ENCODE data around the gene NEURL1.
"Not testable (repeated sequence)": the region's sequence is repeated elsewhere in the genome, so short reads cannot be mapped to it uniquely, and the experiment has no call there.

NEURL1 gene

GRCh38 chr10:103463499-103463898 is 30.0 kb upstream of the NEURL1 start:
- no peak for DNase-seq

DNA sequence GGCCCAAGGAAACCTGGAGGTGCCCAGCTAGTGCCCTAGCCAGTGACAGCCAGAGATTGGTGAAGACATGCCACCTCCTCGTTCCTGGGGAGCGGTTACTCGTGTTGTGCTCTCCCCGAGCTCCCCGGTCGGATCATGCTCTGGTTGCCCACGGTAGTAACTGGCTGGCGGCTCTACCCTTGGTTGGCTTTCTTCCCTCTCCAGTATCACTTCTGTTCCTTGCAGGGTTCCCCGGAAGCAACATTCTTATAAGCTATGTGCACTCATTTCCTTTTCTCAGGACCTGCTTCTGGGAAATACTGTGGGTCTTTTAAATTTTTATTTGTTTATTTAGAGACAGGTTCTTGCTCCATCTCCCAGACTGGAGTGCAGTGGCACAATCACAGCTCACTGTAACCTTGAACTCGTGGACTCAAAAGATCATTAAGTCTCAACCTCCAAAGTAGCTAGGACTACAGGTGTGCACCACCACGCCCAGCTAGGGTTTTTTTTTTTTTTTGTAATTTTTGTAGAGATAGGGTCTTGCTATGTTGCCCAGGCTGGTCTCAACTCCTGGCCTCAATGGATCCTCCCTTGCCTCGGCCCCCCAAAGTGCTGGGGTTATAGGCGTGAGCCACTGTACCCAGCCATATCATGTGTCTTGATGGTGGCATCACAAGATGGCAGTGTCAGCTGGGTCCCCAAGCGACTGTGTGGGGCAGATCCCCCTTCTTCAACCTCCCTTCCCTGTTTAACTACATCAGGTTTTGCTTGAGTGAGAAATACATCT is 27.9 kb upstream of the NEURL1 start:
- no peak for DNase-seq

GRCh38 chr10:103466734-103467133 is 26.8 kb upstream of the NEURL1 start:
- DNase-seq, result no peak

DNA sequence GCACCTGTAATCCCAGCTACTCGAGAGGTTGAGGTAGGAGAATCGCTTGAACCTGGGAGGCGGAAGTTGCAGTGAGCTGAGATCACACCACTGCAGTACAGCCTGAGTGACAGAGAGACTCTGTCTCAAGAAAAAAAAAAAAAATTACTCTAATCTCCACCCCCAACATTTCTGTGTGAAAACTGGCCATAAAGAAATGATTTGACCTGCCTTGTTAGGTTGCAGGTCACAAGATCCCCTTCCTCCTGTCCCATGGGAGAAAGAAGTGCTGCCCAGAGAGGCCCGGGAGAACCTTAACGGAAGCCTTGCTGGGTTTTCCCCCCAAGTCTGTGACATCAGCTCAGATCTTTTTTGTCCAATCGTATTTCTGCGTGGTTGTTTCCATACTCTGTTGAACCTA is 26.1 kb upstream of the NEURL1 start:
- no peak for DNase-seq

GRCh38 chr10:103469201-103469600 is 24.3 kb upstream of the NEURL1 start:
- DNase-seq, result no peak

DNA sequence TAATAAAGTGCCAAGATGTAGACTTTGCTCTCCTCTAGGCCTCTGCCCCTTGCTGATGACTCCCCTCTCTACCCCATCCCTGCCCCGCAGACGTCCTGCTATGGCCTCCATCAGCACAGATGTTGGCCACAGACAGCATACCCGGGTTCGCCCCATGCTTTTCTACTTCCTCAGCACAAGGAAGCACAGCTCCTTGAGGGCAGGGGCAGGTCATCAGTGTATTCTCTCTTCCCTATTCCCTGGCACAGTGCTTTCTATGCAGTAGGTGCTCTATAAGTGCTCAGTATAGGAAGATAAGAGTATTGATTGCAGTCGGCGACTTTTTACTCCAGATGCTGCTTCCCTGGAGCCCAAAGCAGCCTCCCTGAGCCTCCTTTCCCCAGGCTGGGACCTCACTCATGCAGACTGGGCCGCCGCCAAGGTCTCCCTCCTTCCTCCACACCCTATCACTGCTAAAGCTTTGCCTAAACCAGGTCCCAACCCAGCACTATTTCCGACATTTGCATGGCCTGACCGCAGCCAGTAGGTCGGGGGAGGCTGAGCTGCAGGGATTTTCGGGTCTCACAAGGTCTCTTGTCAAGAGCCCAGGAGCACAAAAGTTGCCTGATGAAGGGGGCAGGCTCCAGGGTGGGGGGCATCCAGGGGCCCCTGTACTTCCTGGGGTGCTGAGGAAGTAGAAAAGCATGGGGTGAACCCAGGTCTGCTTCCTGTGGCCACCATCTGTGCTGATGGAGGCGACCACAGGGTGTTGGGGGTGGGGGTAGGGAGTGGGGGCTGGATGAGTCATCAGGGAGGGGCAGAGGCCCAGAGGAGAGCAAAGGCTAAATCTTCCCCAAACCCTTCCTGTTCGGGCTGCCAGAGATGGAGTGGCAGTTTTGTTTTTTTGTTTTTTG is 22.5 kb upstream of the NEURL1 start:
- peak; percentile 87 for DNase-seq

DNA sequence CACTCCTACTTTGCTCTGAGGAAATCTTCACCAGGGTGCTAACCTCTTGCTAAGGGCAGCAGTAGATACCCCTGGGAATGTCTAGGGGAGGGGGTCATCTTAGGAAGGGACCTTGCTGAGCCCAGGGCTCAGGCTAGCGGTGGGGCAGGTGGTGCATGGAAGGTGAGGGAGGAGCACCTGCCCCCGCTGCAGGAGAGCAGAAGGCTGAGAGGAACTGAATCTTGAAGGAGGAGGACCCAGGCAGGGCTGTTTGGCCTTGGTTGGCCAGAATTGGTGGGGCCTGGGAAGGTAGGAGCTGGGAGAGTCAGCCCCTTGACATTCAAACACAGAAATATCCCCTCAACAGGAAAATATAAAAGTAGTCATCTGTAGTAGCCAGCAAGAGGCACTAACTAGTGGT is 21.5 kb upstream of the NEURL1 start:
- DNase-seq, result no peak

DNA sequence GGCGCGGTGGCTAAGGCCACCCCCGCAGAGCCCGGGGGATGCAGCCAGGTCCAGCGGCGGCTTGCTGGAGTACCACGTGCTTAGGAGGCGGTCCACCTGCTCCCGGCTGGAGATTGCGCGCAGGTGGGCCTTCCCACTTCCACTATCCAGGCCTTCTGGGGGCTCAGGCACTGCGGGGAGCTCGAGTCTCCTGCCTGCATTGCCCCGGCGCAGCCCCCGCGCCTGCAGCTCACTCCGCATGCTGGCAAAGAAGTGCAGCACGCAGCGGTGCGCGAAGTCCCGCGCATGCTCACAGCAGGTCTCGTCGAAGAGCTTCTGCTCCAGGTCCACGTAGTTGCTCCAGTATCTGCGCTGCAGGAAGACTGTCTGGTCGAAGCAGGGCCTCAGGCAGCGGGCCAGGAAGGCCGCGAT is 20.2 kb upstream of the NEURL1 start:
- no peak for DNase-seq

DNA sequence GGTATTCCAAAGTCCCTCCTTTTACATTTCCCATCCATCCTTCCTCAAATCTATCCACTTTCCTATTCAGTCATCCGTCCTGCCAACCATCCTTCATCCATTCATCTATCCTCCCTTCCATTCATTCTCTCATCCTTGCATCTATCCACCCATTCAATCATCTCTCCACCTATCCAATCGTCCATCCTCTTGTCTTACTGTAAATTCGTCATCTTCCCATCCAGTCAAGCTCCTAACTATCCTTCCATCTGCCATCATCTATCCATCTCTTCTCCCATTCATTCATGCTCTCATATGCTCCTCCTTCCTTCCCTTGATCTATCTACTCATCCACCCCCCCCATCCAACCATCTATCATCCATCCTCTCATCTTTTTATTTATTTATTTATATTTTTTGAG is 19.4 kb upstream of the NEURL1 start:
- no peak for DNase-seq

GRCh38 chr10:103475437-103475836 is 18.1 kb upstream of the NEURL1 start:
- no peak for DNase-seq

GRCh38 chr10:103476046-103476768 is 17.3 kb upstream of the NEURL1 start:
- no peak for DNase-seq

DNA sequence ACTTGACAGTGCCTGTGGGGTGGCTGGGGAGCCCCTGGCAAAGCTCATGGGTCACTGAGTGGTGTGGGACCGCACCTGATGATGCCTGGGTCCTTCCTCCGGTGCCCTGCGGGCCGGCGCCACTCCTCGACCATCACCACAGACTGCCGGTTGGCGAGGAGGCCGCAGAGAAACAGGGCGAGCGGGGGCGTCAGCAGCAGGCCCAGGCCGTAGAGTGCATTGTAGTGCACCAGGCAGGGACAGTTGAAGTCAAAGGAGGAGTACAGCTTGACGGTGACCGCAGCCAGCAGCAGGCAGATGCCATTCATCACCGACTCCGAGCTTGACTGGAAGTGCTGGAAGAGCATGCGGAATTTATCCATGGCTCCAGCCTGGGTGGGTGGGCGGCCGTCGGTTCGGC is 14.8 kb upstream of the NEURL1 start:
- no peak for DNase-seq

GRCh38 chr10:103479135-103479534 is 14.4 kb upstream of the NEURL1 start, which contains the start of gene CALHM3:
Gene CALHM3, minus strand, starts transcription at chr10:103479240. Its CDS starts 208 bp downstream, at chr10:103479032.
- no peak for DNase-seq

DNA sequence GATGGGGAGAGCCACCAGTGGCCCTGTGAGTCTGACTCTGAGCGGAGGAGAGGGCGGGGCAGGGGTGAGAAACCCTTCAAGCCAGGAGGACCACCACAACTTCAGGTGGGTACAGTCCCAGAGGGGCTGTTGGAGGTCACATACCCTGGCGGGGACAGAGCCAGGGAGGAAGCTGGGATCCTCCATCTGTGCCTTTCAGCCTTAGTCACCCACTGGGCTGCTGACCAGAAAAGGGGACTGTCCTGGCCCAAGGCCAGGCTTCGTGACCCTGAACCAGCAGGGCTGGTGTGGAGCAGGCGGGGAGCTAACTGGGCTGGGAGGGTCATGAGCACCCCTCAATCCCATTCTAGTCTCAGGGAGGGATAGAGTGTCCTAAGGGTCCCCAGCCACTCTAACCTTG is 13.0 kb upstream of the NEURL1 start:
- no peak for DNase-seq

DNA sequence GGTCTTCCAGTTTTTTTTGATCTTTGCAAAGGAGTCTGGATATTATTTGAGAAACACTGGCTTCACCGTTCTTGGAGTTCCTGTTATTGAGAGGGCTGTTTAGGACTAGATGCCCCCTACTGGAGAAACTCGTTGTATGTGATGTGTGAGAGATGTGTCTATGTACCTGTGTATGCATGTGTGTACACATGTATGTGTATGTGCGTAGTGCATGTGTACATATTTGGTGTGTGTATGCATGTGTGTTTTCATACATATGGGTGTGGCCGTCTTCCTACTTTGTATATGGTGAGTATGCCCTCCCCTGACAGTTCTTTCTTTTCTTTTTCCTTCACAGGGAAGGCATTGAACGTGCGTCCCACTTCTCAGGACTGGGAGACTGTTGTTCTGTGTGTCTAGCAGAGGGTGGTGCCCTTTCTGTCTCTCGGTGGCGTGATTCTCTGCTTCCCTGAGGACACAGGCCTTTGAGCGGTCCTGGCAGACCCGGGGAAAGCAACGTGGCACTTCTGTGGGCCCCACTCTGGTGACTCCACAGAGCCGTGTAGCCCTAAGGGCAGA is 11.5 kb upstream of the NEURL1 start:
- no peak for DNase-seq

GRCh38 chr10:103486635-103487409 is 6.7 kb upstream of the NEURL1 start:
- not testable (repeated sequence) for DNase-seq

- no peak for DNase-seq
Observed at GRCh38 chr10:103487410-103487708, 6.1 kb upstream of the NEURL1 start.

DNA sequence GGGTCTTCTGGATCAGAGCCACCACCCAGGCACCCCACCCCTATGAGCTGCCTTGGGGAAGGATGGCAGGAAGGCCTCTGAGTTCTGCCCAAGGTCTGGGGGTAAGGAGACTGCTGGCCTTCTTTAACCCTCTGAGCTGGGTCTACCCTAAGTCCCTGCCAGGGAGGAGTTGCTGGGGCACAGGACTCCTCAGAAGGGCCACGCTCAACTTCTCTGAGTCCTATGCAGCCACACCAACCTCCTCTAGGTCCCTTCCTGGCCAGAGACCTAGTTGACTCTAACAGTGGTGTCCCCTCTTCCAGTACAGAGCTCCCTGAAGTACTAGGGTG is 2.6 kb upstream of the NEURL1 start:
- no peak for DNase-seq

GRCh38 chr10:103491729-103492364 is 1.7 kb upstream of the NEURL1 start:
- DNase-seq, result no peak

DNA sequence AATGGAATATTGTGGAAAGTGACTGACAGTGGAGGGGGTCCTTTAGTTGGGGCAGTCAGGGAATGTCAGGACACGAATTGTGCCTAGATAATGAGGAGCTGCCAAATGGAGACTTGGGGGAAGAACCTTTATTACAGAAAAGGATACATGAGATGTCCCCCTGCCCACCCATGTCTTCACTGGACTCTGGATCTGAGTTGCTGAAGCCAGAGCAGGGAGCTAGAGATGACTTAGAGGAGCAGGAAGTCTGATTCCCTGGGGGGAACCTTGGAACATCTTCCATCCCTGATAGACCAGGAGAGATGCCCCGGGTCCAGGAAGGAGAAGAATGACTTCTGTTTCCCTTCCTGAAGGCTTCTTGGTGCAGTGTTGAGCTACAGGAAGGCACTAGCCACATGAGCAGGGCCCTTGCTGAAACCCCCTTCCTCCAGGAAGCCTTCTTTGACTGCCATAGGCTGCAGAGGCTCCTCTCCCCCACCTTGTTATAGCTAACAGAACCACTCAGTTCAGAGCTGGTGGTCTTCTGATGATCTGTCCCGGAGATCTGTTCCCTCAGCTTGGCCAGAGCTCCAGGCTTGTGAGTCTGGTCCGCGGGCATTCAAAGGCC is 747 bp upstream of the NEURL1 start:
- no peak for DNase-seq
